CD4-positive, alpha-beta memory T cell (primary cell): ENCODE results near the gene CEP72. TPM values are rescaled to one million over a fixed set of nuclear protein-coding genes. Genes with fewer than 3 reads are reported as not detected.

Experiments
- CTCF ChIA-PET: fragments of 350-600 bp; sonication (Branson Sonifier 250); formaldehyde crosslinking; loops from one replicate; lab custom pipeline; 2021; ENCODE audit warnings: inconsistent platforms; ENCODE audit not compliant: partially characterized antibody; lab: Charles Lee
- POLR2A ChIA-PET: fragments of 350-600 bp; sonication (Branson Sonifier 250); formaldehyde crosslinking; loops from one replicate; lab custom pipeline; 2021; ENCODE audit not compliant: partially characterized antibody; lab: Charles Lee
- DNase-seq, 5 donors: peaks; one replicate each; pipeline versions ENCODE4 v3.0.0 to v3.0.0-alpha.2; 2020 to 2022; ENCODE audit warnings: mixed read lengths in 1 of 5
- H3K27ac ChIP-seq: one replicate; pipeline ENCODE4 v1.7.0; 2013; ENCODE audit warnings: low read depth, low read length
- H3K27me3 ChIP-seq: 2 replicates; pipeline ENCODE4 v1.7.0; 2013; ENCODE audit warnings: mild to moderate bottlenecking, low read length, moderate library complexity; ENCODE audit not compliant: insufficient read depth
- H3K36me3 ChIP-seq: 2 replicates; pipeline ENCODE4 v1.7.0; 2013; ENCODE audit warnings: mild to moderate bottlenecking, low read length, moderate library complexity; ENCODE audit not compliant: insufficient read depth
- H3K4me1 ChIP-seq: 2 replicates; pipeline ENCODE4 v1.7.0; 2013; ENCODE audit warnings: mild to moderate bottlenecking, low read length, moderate library complexity; ENCODE audit not compliant: insufficient read depth
- H3K4me3 ChIP-seq, 2 donors: one replicate each; pipeline ENCODE4 v1.7.0; 2013; ENCODE audit warnings: low read length in 2 of 2, mild to moderate bottlenecking in 1 of 2
- H3K9me3 ChIP-seq, 2 donors: one replicate each; pipeline ENCODE4 v1.7.0; 2013; ENCODE audit warnings: low read length in 2 of 2, control low read depth in 1 of 2; ENCODE audit not compliant: control insufficient read depth in 1 of 2
- H3K27ac Mint-ChIP-seq, 7 donors: one replicate each; pipeline ENCODE4 v1.8.0; 2020 to 2021; ENCODE audit warnings: mixed read lengths in 7 of 7, mild to moderate bottlenecking in 6 of 7, inconsistent platforms in 3 of 7, moderate library complexity in 3 of 7
- H3K27me3 Mint-ChIP-seq, 2 donors: one replicate each; pipeline ENCODE4 v1.8.0; 2020 to 2021; ENCODE audit warnings: mixed read lengths in 2 of 2
- H3K36me3 Mint-ChIP-seq, 2 donors: one replicate each; pipeline ENCODE4 v1.8.0; 2020 to 2021; ENCODE audit warnings: mixed read lengths in 2 of 2, inconsistent platforms in 1 of 2, mild to moderate bottlenecking in 1 of 2
- H3K4me1 Mint-ChIP-seq, 4 donors: one replicate each; pipeline ENCODE4 v1.8.0; 2020 to 2021; ENCODE audit warnings: mixed read lengths in 4 of 4, mild to moderate bottlenecking in 1 of 4
- H3K4me3 Mint-ChIP-seq, 8 donors: one replicate each; pipeline ENCODE4 v1.8.0; 2020 to 2021; ENCODE audit warnings: mixed read lengths in 8 of 8, mild to moderate bottlenecking in 7 of 8, moderate library complexity in 6 of 8, inconsistent platforms in 3 of 8
- H3K9me3 Mint-ChIP-seq, 8 donors: one replicate each; pipeline ENCODE4 v1.8.0; 2020 to 2021; ENCODE audit warnings: mixed read lengths in 8 of 8, mild to moderate bottlenecking in 5 of 8, inconsistent platforms in 3 of 8, moderate library complexity in 1 of 8
- intact Hi-C: fragments of 100-400 bp; cut with micrococcal nuclease; formaldehyde crosslinking; loops from one replicate; pipeline ENCODE4 v1.15.1; 2023
- polyA plus RNA-seq, 2 donors: library from polyadenylated mRNA; unstranded; fragments of 300-500 nt; fragmentation: Illumina TruSeq; gene quantifications; one replicate each; pipeline ENCODE4 v1.2.3, GENCODE V29; 2021
- total RNA-seq, 2 experiments: library from RNA; stranded (reverse); gene quantifications; one replicate each; pipeline ENCODE4 v1.2.3, GENCODE V29; 2021

Gene CEP72
- total and polyA plus RNA-seq, 4 experiments from 2014 or later = 2.5 to 28.0 (median 16.2) TPM

DNA sequence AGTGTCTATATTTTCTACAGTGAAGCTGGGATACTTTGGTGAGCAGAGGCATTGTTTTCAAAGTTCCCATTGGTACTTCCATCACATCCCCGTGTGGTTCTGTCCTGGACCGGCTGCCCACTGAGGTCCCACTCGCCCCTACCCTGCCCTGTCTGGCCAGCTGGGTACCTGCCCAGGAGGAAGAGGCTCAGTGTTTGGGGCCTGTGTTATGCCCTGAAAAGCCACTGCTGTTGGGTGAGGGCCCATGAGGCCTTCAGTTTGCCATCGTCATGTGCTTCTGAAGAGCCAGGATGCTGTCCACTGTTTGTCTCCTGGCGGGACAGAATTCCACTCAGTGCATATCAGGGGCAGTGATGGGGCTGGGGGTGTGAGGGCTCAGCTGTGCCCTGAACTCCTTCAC is 2.6 kb upstream of the CEP72 start:
- H3K27ac ChIP-seq = no peak overlapping the region
- Mint-ChIP-seq H3K27me3 (peaks cover 6 to 17% of the 10 kb centered on the region in 2 donors), H3K9me3 (no peaks in the 10 kb centered on the region), H3K36me3 (peaks cover 0 to 7% of the 10 kb centered on the region in 2 donors), H3K27ac (no peak overlapping the region), H3K4me1 (peaks cover 17 to 35% (median 27%) of the 10 kb centered on the region in 4 donors), H3K4me3 (no peak overlapping the region)
- H3K27me3 ChIP-seq = no peaks in the 10 kb centered on the region
- POLR2A ChIA-PET = no interaction called here
- H3K36me3 ChIP-seq = no peaks in the 10 kb centered on the region
- DNase-seq = no peak
- H3K4me3 ChIP-seq = no peak overlapping the region
- H3K9me3 ChIP-seq = no peaks in the 10 kb centered on the region
- intact Hi-C loops = no loop called here
- H3K4me1 ChIP-seq = peaks cover 21% of the 10 kb centered on the region
- CTCF ChIA-PET = no interaction called here

DNA sequence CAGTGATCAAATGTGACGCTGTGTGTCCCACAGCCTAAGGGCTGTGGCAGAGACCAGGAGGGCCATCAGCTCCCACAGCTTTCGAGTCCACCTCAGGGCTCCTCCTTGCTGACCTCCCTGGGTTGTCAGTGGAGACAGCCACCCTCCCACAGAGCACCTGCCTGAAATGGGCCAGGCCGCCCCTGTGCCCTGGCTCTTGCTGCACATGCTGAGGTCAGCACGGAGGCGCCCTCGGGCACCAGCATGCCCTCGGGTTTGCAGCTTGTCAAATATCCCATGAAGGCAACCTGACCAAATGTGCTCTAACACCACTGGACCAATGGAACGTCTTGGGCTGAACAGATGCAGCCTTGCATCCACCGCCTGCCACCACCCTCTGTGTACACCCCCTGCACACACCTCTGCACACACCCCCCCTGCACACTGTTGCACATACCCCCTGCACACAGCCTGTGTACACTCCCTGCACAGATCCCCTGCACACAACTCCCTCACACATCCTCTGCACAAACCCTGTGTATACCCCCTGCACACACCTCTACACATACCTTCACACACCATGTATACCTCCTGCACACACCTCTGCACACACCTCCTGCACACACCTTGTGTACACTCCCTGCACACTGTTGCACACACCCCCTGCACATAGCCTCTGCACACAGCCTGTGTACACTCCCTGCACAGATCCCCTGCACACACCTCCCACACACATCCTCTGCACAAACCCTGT is 2.0 kb upstream of the CEP72 start:
- no peaks in the 10 kb centered on the region for H3K27me3 ChIP-seq
- POLR2A ChIA-PET = no interaction called here
- H3K27me3 Mint-ChIP-seq = peaks cover 6 to 17% of the 10 kb centered on the region in 2 donors
- CTCF ChIA-PET = no interaction called here
- H3K4me1 ChIP-seq = peaks cover 21% of the 10 kb centered on the region
- H3K27ac ChIP-seq = no peak overlapping the region
- DNase-seq = no peak
- H3K9me3 ChIP-seq = no peaks in the 10 kb centered on the region
- H3K36me3 Mint-ChIP-seq = peaks cover 0 to 10% of the 10 kb centered on the region in 2 donors
- H3K4me1 Mint-ChIP-seq = peaks cover 19 to 39% (median 31%) of the 10 kb centered on the region in 4 donors
- H3K36me3 ChIP-seq = no peaks in the 10 kb centered on the region
- intact Hi-C loops = loop anchor here (5.0 kb wide), 2 partner anchors 282 to 338 kb away; partner anchors contain the start of genes BRD9, PDCD6 and TRIP13
- H3K4me3 Mint-ChIP-seq = peak overlapping the region; percentile 2 to 88 (median 80)
- H3K27ac Mint-ChIP-seq = peak overlapping the region in 2 of 7 donors; percentile 0 to 29
- H3K9me3 Mint-ChIP-seq = no peaks in the 10 kb centered on the region
- H3K4me3 ChIP-seq = no peak overlapping the region

DNA sequence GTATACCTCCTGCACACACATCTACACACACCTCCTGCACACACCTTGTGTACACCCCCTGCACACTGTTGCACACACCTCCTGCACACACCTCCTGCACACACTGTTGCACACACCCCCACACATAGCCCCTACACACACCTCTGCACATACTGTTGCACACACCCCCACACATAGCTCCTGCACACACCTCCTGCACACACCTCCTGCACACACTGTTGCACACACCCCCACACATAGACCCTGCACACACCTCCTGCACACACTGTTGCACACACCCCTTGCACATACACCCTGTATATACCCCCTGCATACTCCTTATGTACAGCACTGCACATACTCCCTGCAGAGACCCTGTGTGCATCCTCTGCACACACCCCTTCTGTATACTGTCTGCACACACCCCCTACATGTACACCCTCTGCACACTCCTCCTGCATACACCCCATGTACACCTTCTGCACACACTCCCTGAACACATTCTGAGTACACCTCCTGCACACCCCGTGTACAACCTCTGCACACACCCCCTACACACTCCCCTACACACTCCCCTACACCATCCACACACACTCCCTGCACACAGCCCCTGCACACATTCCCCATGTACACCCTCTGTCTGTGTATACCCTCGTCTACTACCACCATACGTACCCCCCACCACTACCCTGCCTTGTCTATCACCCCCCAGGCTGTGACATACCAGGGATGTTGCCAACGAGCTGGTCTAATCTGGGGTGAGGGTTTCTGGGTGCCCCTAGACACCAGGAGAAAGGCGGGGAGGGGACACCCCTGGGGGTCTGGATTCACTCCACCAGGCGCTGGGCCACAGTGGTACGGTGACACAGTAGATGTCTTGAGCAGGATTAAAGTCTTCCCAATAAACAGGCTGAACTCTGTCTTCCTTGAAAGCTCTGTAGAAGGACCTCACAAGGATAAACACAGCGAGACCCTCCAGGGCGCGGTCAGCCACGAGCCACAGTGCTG is 1.1 kb upstream of the CEP72 start:
- H3K9me3 ChIP-seq = no peaks in the 10 kb centered on the region
- peak overlapping the region in 1 of 2 donors; percentile 67 for H3K4me3 ChIP-seq
- ChIA-PET CTCF (no interaction called here), POLR2A (interaction anchor here (0.5 kb wide), 1 partner anchor 250 kb away, joined by 3 read pairs; no protein-coding TSS in a partner anchor)
- peaks cover 21% of the 10 kb centered on the region for H3K4me1 ChIP-seq
- Mint-ChIP-seq H3K9me3 (no peaks in the 10 kb centered on the region), H3K4me1 (peaks cover 21 to 42% (median 31%) of the 10 kb centered on the region in 4 donors), H3K36me3 (peaks cover 0 to 10% of the 10 kb centered on the region in 2 donors), H3K27ac (peak overlapping the region in 6 of 7 donors; percentile 18 to 79 (median 52)), H3K4me3 (peak overlapping the region; percentile 75 to 90 (median 83)), H3K27me3 (peaks cover 6 to 17% of the 10 kb centered on the region in 2 donors)
- H3K27ac ChIP-seq = peak overlapping the region; percentile 52
- intact Hi-C loops = loop anchor here (5.0 kb wide), 2 partner anchors 281 to 339 kb away; partner anchors contain the start of genes BRD9, PDCD6 and TRIP13
- DNase-seq = no peak
- H3K27me3 ChIP-seq = no peaks in the 10 kb centered on the region
- no peaks in the 10 kb centered on the region for H3K36me3 ChIP-seq

DNA sequence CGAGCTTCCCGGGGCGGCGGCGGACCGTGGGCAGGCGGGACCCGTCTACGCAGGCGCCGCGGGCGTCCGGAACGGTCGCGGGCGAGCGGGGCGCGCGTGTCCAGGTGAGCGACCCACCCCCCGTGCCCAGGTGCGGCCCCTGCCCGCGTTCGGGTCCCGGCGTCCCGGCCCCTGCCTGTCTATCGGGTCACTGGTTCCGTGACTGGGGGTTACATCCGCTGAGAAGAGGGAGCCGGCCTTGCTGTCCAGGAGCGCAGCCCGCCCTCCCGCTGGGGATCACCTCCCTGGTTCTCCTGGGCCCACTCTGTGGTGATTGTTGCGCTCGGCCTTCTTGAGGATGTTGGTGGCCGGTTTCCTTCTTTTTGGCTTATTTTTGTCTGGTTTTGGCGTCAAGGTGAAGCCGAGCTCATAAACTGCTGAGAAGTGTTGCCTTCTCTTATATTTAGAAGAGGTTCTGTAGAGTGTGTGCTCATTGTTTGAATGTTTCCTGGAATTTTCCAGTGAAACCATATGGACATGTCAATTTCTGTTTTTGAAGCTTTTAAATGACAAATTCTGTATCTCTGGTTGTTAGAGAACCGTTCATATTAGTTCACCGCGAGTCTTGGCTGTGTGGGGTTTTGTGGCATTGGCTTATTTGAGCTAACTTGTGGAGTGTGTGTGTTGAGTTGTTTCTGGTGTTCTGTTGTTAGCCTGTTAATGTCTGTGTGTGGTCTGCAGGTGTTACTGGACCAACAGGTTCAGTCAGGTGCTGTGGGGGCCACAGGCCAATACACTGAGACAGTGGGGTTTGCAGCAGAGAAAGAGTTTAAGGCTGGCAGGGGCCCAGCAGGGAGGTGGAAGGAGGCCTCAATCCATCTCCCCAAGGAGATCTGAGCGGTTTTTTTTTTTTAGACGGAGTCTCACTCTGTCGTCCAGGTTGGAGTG is 621 bp downstream of the CEP72 start:
- Mint-ChIP-seq H3K9me3 (no peaks in the 10 kb centered on the region), H3K27ac (peak overlapping the region; percentile 76 to 92 (median 86)), H3K4me1 (peaks cover 23 to 39% (median 30%) of the 10 kb centered on the region in 4 donors), H3K36me3 (peaks cover under 1 to 17% of the 10 kb centered on the region in 2 donors), H3K4me3 (peak overlapping the region; percentile 92 to 99 (median 94)), H3K27me3 (peaks cover under 1 to 8% of the 10 kb centered on the region in 2 donors)
- no peak for DNase-seq
- Histone ChIP-seq H3K9me3 (no peaks in the 10 kb centered on the region), H3K4me3 (peak overlapping the region; percentile 25 to 67), H3K27ac (peak overlapping the region; percentile 40), H3K4me1 (peaks cover 21% of the 10 kb centered on the region), H3K36me3 (no peaks in the 10 kb centered on the region), H3K27me3 (no peaks in the 10 kb centered on the region)
- intact Hi-C loops = loop anchor here (1.0 to 5.0 kb wide), 4 partner anchors 80 to 340 kb away; partner anchors contain the start of genes BRD9, PDCD6, TPPP and TRIP13
- CTCF ChIA-PET = interaction anchor here (0.8 kb wide), 1 partner anchor 166 kb away, joined by 3 read pairs; no protein-coding TSS in a partner anchor
- POLR2A ChIA-PET = interaction anchor here (1.3 kb wide), 1 partner anchor 140 kb away, joined by 3 read pairs; no protein-coding TSS in a partner anchor

DNA sequence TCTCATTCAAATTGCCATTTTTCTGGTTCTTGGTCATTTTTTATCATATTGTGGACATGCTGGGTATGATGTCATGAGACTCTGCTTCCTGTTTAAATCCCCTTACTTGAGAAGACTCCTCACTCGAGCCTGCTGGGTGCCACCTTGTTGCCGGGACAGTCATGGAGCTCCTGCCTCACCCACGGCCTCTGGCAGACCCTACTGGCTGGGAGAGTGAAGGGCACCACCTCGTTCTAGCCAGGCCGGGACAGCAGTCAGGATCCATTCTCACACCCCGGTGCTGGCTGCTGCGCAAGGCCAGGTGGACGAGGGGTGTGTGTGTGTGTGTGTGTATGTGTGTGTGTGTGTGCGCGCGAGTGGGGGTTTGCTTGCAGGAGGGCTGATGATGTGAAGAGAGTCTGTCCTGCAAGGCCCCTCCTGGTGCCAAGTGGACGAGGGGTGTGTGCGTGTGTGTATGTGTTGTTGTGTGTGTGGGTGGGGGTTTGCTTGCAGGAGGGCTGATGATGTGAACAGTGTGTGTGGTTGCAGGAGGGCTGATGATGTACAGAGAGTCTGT is 4.4 kb downstream of the CEP72 start:
- H3K9me3 Mint-ChIP-seq = no peaks in the 10 kb centered on the region
- Histone ChIP-seq H3K27ac (no peak overlapping the region), H3K4me3 (no peak overlapping the region), H3K27me3 (no peaks in the 10 kb centered on the region), H3K9me3 (no peaks in the 10 kb centered on the region), H3K4me1 (peaks cover 15% of the 10 kb centered on the region), H3K36me3 (peaks cover 24% of the 10 kb centered on the region)
- intact Hi-C loops = no loop called here
- H3K27ac Mint-ChIP-seq = peak overlapping the region in 3 of 7 donors; percentile 72 to 85 (median 83)
- H3K4me3 Mint-ChIP-seq = peak overlapping the region in 1 of 8 donors; percentile 7
- ChIA-PET CTCF (no interaction called here), POLR2A (no interaction called here)
- peaks cover 15 to 30% (median 21%) of the 10 kb centered on the region in 4 donors for H3K4me1 Mint-ChIP-seq
- DNase-seq = no peak
- H3K36me3 Mint-ChIP-seq = peaks cover 19 to 38% of the 10 kb centered on the region in 2 donors
- H3K27me3 Mint-ChIP-seq = no peaks in the 10 kb centered on the region

DNA sequence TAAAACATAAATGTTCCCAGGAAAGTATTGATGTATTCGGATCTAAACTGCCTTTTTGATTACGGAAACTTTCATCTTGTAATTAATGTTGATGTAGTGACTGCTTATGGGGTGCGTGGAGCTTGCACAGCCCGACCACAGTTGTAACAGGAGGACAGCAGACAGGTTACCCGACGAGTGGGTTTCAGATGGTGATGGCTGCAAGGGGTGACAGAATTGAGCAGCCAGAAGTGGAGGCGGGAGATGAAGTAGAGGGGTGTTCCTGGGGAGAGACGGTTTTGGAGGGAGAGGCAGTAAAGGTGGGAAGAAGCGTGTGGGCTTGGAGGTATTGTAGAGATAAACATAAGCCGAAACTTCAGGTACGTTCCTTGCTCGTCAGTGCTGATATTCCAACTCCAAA is 5.8 kb downstream of the CEP72 start:
- H3K4me3 ChIP-seq = no peak overlapping the region
- DNase-seq = no peak
- no peak overlapping the region for H3K27ac ChIP-seq
- Mint-ChIP-seq H3K9me3 (no peaks in the 10 kb centered on the region), H3K4me3 (no peak overlapping the region), H3K4me1 (peaks cover 11 to 25% (median 17%) of the 10 kb centered on the region in 4 donors), H3K27me3 (no peaks in the 10 kb centered on the region), H3K36me3 (peaks cover 23 to 40% of the 10 kb centered on the region in 2 donors), H3K27ac (no peak overlapping the region)
- H3K9me3 ChIP-seq = no peaks in the 10 kb centered on the region
- H3K36me3 ChIP-seq = peaks cover 24% of the 10 kb centered on the region
- CTCF ChIA-PET = no interaction called here
- no peaks in the 10 kb centered on the region for H3K27me3 ChIP-seq
- peaks cover 12% of the 10 kb centered on the region for H3K4me1 ChIP-seq
- intact Hi-C loops = no loop called here
- POLR2A ChIA-PET = no interaction called here
